ENCODE results near the gene NOTCH1.

DNA sequence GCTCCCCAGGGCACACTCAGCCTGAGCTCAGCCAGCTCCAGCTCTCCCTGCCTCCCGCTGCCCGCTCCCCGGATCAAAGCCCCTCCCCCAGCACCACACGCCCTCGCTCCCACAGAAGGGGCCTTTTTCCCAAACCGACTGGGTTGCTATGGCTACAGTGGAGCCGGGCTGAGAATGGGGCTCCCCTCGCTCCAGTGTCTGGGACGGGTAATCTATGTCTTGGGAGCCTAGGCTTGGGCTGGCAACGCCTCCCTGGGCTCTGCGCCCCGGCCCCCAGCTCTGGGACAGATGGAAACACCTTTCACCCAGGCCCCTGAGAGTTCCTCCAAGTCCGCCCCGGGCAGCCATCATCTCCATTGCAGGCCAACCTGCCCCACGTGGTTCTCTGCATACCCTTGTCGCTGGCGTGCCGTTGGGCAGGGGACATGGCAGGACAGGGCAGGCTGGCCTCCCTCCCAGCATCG lies 29.6 kb downstream of the NOTCH1 start:
- TF ChIP-seq, protein P1, sequence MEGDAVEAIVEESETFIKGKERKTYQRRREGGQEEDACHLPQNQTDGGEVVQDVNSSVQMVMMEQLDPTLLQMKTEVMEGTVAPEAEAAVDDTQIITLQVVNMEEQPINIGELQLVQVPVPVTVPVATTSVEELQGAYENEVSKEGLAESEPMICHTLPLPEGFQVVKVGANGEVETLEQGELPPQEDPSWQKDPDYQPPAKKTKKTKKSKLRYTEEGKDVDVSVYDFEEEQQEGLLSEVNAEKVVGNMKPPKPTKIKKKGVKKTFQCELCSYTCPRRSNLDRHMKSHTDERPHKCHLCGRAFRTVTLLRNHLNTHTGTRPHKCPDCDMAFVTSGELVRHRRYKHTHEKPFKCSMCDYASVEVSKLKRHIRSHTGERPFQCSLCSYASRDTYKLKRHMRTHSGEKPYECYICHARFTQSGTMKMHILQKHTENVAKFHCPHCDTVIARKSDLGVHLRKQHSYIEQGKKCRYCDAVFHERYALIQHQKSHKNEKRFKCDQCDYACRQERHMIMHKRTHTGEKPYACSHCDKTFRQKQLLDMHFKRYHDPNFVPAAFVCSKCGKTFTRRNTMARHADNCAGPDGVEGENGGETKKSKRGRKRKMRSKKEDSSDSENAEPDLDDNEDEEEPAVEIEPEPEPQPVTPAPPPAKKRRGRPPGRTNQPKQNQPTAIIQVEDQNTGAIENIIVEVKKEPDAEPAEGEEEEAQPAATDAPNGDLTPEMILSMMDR (IDR thresholded peaks at IDR 0.05; ENCODE audit: poor library complexity, severe bottlenecking): no peak
- TF ChIP-seq EZH2 (IDR thresholded peaks at IDR 0.05; ENCODE audit: borderline replicate concordance, insufficient read depth, low read length, poor library complexity, severe bottlenecking) (no peak), SMC3 (conservative IDR thresholded peaks at IDR 0.05; ENCODE audit: poor library complexity) (no peak), RAD21 (conservative IDR thresholded peaks at IDR 0.05) (no peak), POLR2AphosphoS5 (IDR thresholded peaks at IDR 0.05) (no peak), EP300 (conservative IDR thresholded peaks at IDR 0.05; ENCODE audit: poor library complexity, severe bottlenecking) (no peak)
